ENCODE data around the gene PCSK1N.

PCSK1N gene

GRCh38 chrX:48818866-48819265 lies 16.5 kb downstream of the PCSK1N start:
- Histone ChIP-seq H3F3A (ENCODE audit: insufficient read depth) (no peaks in the 10 kb centered on the region), H3K4me2 (ENCODE audit: low read depth, low read length, poor library complexity, severe bottlenecking) (no peak overlapping the region), H3K9me2 (replicated peaks; ENCODE audit: insufficient read depth, low read length) (no peaks in the 10 kb centered on the region), H3K4me3 (ENCODE audit: insufficient read depth, low read length, poor library complexity, severe bottlenecking) (no peak overlapping the region), H3K36me3 (ENCODE audit: low read length) (no peaks in the 10 kb centered on the region), H3K27me3 (ENCODE audit: low read length) (no peaks in the 10 kb centered on the region), H2AFZ (ENCODE audit: low read depth, low read length, severe bottlenecking) (no peak overlapping the region), H3K27ac (ENCODE audit: low read depth, low read length) (no peak overlapping the region), H4K20me1 (ENCODE audit: low read depth, low read length) (no peaks in the 10 kb centered on the region), H3K79me2 (ENCODE audit: insufficient read depth, low read length) (no peaks in the 10 kb centered on the region), H3K9ac (ENCODE audit: low read length) (no peak overlapping the region), H3K9me3 (ENCODE audit: insufficient read depth, low read length) (no peaks in the 10 kb centered on the region)
- no peak for TF ChIP-seq EZH2phosphoT487 (conservative IDR thresholded peaks at IDR 0.05; ENCODE audit: low read length)
- TF ChIP-seq CTCF (IDR thresholded peaks at IDR 0.05; ENCODE audit: insufficient read depth, low read length, poor library complexity, severe bottlenecking) = no peak

- Histone ChIP-seq H3K9ac (ENCODE audit: low read length) (no peak overlapping the region), H3K27me3 (ENCODE audit: low read length) (no peaks in the 10 kb centered on the region), H4K20me1 (ENCODE audit: low read depth, low read length) (no peaks in the 10 kb centered on the region), H3K79me2 (ENCODE audit: insufficient read depth, low read length) (no peaks in the 10 kb centered on the region), H3K27ac (ENCODE audit: low read depth, low read length) (no peak overlapping the region), H3K4me3 (ENCODE audit: insufficient read depth, low read length, poor library complexity, severe bottlenecking) (no peak overlapping the region), H3F3A (ENCODE audit: insufficient read depth) (no peaks in the 10 kb centered on the region), H2AFZ (ENCODE audit: low read depth, low read length, severe bottlenecking) (no peak overlapping the region), H3K9me2 (replicated peaks; ENCODE audit: insufficient read depth, low read length) (no peaks in the 10 kb centered on the region), H3K36me3 (ENCODE audit: low read length) (no peaks in the 10 kb centered on the region), H3K4me2 (ENCODE audit: low read depth, low read length, poor library complexity, severe bottlenecking) (no peak overlapping the region), H3K9me3 (ENCODE audit: insufficient read depth, low read length) (no peaks in the 10 kb centered on the region)
- TF ChIP-seq CTCF (IDR thresholded peaks at IDR 0.05; ENCODE audit: insufficient read depth, low read length, poor library complexity, severe bottlenecking) (no peak), EZH2phosphoT487 (conservative IDR thresholded peaks at IDR 0.05; ENCODE audit: low read length) (no peak)
Measured at GRCh38 chrX:48818098-48818497, 17.3 kb downstream of the PCSK1N start.

GRCh38 chrX:48816014-48816810 lies 19.2 kb downstream of the PCSK1N start:
- H3K27ac ChIP-seq (ENCODE audit: low read depth, low read length) = no peak overlapping the region
- no peaks in the 10 kb centered on the region for H3K9me2 ChIP-seq (replicated peaks; ENCODE audit: insufficient read depth, low read length)
- H3K4me2 ChIP-seq (ENCODE audit: low read depth, low read length, poor library complexity, severe bottlenecking) = no peak overlapping the region
- TF ChIP-seq EZH2phosphoT487 (conservative IDR thresholded peaks at IDR 0.05; ENCODE audit: low read length) (no peak), CTCF (IDR thresholded peaks at IDR 0.05; ENCODE audit: insufficient read depth, low read length, poor library complexity, severe bottlenecking) (no peak)
- H3F3A ChIP-seq (ENCODE audit: insufficient read depth) = no peaks in the 10 kb centered on the region
- H3K4me3 ChIP-seq (ENCODE audit: insufficient read depth, low read length, poor library complexity, severe bottlenecking) = no peak overlapping the region
- no peak overlapping the region for H2AFZ ChIP-seq (ENCODE audit: low read depth, low read length, severe bottlenecking)
- H3K9ac ChIP-seq (ENCODE audit: low read length) = no peak overlapping the region
- no peaks in the 10 kb centered on the region for H3K79me2 ChIP-seq (ENCODE audit: insufficient read depth, low read length)
- H3K9me3 ChIP-seq (ENCODE audit: insufficient read depth, low read length) = no peaks in the 10 kb centered on the region
- no peaks in the 10 kb centered on the region for H3K36me3 ChIP-seq (ENCODE audit: low read length)
- no peaks in the 10 kb centered on the region for H4K20me1 ChIP-seq (ENCODE audit: low read depth, low read length)
- no peaks in the 10 kb centered on the region for H3K27me3 ChIP-seq (ENCODE audit: low read length)

All from SU-DHL-6 (cell line).